ENCODE measurements around the gene CLINT1. TPM values are rescaled to one million over a fixed set of nuclear protein-coding genes. Genes with fewer than 3 reads are reported as not detected.

The CLINT1 gene
- total and polyA plus RNA-seq, 2 experiments from 2014 or later, result 71.7 to 101 TPM

- TF ChIP-seq EZH2phosphoT487 (IDR thresholded peaks at IDR 0.05; ENCODE audit: unreplicated experiment), result no peak
- no peak for TF ChIP-seq REST (IDR thresholded peaks at IDR 0.05; ENCODE audit: unreplicated experiment)
- no peak for TF ChIP-seq JUNB (IDR thresholded peaks at IDR 0.05; ENCODE audit: unreplicated experiment)
- TF ChIP-seq, protein P1, sequence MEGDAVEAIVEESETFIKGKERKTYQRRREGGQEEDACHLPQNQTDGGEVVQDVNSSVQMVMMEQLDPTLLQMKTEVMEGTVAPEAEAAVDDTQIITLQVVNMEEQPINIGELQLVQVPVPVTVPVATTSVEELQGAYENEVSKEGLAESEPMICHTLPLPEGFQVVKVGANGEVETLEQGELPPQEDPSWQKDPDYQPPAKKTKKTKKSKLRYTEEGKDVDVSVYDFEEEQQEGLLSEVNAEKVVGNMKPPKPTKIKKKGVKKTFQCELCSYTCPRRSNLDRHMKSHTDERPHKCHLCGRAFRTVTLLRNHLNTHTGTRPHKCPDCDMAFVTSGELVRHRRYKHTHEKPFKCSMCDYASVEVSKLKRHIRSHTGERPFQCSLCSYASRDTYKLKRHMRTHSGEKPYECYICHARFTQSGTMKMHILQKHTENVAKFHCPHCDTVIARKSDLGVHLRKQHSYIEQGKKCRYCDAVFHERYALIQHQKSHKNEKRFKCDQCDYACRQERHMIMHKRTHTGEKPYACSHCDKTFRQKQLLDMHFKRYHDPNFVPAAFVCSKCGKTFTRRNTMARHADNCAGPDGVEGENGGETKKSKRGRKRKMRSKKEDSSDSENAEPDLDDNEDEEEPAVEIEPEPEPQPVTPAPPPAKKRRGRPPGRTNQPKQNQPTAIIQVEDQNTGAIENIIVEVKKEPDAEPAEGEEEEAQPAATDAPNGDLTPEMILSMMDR (conservative IDR thresholded peaks at IDR 0.05; ENCODE audit: low read depth in 2 of 2), result no peak
- TF ChIP-seq, protein P2, sequence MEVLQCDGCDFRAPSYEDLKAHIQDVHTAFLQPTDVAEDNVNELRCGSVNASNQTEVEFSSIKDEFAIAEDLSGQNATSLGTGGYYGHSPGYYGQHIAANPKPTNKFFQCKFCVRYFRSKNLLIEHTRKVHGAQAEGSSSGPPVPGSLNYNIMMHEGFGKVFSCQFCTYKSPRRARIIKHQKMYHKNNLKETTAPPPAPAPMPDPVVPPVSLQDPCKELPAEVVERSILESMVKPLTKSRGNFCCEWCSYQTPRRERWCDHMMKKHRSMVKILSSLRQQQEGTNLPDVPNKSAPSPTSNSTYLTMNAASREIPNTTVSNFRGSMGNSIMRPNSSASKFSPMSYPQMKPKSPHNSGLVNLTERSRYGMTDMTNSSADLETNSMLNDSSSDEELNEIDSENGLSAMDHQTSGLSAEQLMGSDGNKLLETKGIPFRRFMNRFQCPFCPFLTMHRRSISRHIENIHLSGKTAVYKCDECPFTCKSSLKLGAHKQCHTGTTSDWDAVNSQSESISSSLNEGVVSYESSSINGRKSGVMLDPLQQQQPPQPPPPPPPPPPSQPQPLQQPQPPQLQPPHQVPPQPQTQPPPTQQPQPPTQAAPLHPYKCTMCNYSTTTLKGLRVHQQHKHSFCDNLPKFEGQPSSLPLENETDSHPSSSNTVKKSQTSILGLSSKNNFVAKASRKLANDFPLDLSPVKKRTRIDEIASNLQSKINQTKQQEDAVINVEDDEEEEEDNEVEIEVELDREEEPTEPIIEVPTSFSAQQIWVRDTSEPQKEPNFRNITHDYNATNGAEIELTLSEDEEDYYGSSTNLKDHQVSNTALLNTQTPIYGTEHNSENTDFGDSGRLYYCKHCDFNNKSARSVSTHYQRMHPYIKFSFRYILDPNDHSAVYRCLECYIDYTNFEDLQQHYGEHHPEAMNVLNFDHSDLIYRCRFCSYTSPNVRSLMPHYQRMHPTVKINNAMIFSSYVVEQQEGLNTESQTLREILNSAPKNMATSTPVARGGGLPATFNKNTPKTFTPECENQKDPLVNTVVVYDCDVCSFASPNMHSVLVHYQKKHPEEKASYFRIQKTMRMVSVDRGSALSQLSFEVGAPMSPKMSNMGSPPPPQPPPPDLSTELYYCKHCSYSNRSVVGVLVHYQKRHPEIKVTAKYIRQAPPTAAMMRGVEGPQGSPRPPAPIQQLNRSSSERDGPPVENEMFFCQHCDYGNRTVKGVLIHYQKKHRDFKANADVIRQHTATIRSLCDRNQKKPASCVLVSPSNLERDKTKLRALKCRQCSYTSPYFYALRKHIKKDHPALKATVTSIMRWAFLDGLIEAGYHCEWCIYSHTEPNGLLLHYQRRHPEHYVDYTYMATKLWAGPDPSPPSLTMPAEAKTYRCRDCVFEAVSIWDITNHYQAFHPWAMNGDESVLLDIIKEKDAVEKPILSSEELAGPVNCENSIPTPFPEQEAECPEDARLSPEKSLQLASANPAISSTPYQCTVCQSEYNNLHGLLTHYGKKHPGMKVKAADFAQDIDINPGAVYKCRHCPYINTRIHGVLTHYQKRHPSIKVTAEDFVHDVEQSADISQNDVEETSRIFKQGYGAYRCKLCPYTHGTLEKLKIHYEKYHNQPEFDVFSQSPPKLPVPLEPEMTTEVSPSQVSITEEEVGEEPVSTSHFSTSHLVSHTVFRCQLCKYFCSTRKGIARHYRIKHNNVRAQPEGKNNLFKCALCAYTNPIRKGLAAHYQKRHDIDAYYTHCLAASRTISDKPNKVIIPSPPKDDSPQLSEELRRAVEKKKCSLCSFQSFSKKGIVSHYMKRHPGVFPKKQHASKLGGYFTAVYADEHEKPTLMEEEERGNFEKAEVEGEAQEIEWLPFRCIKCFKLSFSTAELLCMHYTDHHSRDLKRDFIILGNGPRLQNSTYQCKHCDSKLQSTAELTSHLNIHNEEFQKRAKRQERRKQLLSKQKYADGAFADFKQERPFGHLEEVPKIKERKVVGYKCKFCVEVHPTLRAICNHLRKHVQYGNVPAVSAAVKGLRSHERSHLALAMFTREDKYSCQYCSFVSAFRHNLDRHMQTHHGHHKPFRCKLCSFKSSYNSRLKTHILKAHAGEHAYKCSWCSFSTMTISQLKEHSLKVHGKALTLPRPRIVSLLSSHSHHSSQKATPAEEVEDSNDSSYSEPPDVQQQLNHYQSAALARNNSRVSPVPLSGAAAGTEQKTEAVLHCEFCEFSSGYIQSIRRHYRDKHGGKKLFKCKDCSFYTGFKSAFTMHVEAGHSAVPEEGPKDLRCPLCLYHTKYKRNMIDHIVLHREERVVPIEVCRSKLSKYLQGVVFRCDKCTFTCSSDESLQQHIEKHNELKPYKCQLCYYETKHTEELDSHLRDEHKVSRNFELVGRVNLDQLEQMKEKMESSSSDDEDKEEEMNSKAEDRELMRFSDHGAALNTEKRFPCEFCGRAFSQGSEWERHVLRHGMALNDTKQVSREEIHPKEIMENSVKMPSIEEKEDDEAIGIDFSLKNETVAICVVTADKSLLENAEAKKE (CRISPR knock-in tag; IDR thresholded peaks at IDR 0.05), result no peak
- Histone ChIP-seq H2AFZ (peak overlapping the region; percentile 86; the same call in 1 of the 2 replicates), H3K4me1 (ENCODE audit: insufficient read depth) (peaks cover 30% of the 10 kb centered on the region), H3K36me3 (ENCODE audit: insufficient read depth) (no peaks in the 10 kb centered on the region), H3K79me2 (replicated peaks; ENCODE audit: insufficient read depth) (peaks cover 47% of the 10 kb centered on the region), H3K27ac (ENCODE audit: low read depth) (no peak overlapping the region), H3F3A (replicated peaks; ENCODE audit: low read depth) (0 out of 2 replicates have a peak, but pooled peaks cover 2% of the 10 kb centered on the region), H3K4me3 (peak overlapping the region; percentile 95), H3K27me3 (ENCODE audit: insufficient read depth) (no peaks in the 10 kb centered on the region), H3K4me2 (peak overlapping the region; percentile 88; the same call in 1 of the 2 replicates), H4K20me1 (replicated peaks; ENCODE audit: insufficient read depth) (no peaks in the 10 kb centered on the region; the same call in none of the 2 replicates), H3K9me2 (ENCODE audit: insufficient read depth) (no peaks in the 10 kb centered on the region)
- H3K4me1 Mint-ChIP-seq, result peaks cover 40% of the 10 kb centered on the region
- peaks cover 7% of the 10 kb centered on the region; the same call in 1 of the 3 replicates for H3K36me3 Mint-ChIP-seq (ENCODE audit: low read depth)
- no peaks in the 10 kb centered on the region; the same call in 2 of the 3 replicates for H3K9me3 Mint-ChIP-seq
- no peak for ATAC-seq
- DNase-seq (ENCODE audit: low spot score), result no peak
- H3K27ac Mint-ChIP-seq, result peak overlapping the region; percentile 97; the same call in 1 of the 2 replicates
- H3K27me3 Mint-ChIP-seq (ENCODE audit: insufficient read depth, low read depth, poor library complexity), result peaks cover 9% of the 10 kb centered on the region
- H3K4me3 Mint-ChIP-seq, result peak overlapping the region; percentile 93
Observed at GRCh38 chr5:157859227-157859575, 256 bp upstream of the CLINT1 start.
